Esophagus mucosa (tissue), 1 donor: ENCODE data around the gene CCT6B. TPM values are rescaled to one million over a fixed set of nuclear protein-coding genes. Genes with fewer than 3 reads are reported as not detected.

Experiments
- ATAC-seq: fragments of 200-7000 bp; cut with Tn5 transposase; one replicate; pipeline ENCODE4 v1.9.1; 2020
- total RNA-seq: library from RNA; stranded (reverse); gene quantifications from one replicate; pipeline ENCODE4 v1.2.4, GENCODE V29; 2023
- donor health status: DM: yes; HTN: yes; CAD: no.

The CCT6B gene
- total RNA-seq, 1 donor from 2014 or later = 0.96 TPM

- ATAC-seq = no peak
Observed at GRCh38 chr17:34883106-34884000, 77.9 kb downstream of the CCT6B start.

- ATAC-seq = no peak
Observed at GRCh38 chr17:34879146-34879545, 82.1 kb downstream of the CCT6B start.

Other genes starting within 250 kb of the CCT6B start
- gene ZNF830, start 80 bp upstream of the CCT6B start, total RNA-seq = 7.7 TPM
- gene LIG3, start 19.1 kb upstream of the CCT6B start, total RNA-seq = 22.8 TPM
- 46.3 TPM for gene RFFL, start 102.2 kb upstream of the CCT6B start, total RNA-seq
- gene RAD51D, start 158.4 kb upstream of the CCT6B start, total RNA-seq = 6.3 TPM
- not detected for gene FNDC8, start 160.2 kb upstream of the CCT6B start, total RNA-seq
- gene NLE1, start 180.8 kb upstream of the CCT6B start, total RNA-seq = 14.7 TPM
- not detected for gene UNC45B, start 186.4 kb upstream of the CCT6B start, total RNA-seq
- not detected for gene SLC35G3, start 232.9 kb upstream of the CCT6B start, total RNA-seq